T-cell (primary cell): ENCODE results near the gene GNAO1. TPM values are rescaled to one million over a fixed set of nuclear protein-coding genes. Genes with fewer than 3 reads are reported as not detected.
"Not testable (repeated sequence)": the region's sequence is repeated elsewhere in the genome, so short reads cannot be mapped to it uniquely, and the experiment has no call there.

Experiments
- ATAC-seq, 4 experiments: fragments of 200-7000 bp in 3 of 4; fragments of 150-1000 bp in 1 of 4; cut with Tn5 transposase; replicated peaks in 1 of 4; 1 replicate in 3 of 4; 2 replicates in 1 of 4; pipeline ENCODE4 v1.10.0; 2021; ENCODE audit warnings: moderate library complexity in 3 of 4, mild to moderate bottlenecking in 2 of 4, moderate number of reproducible peaks in 1 of 4
- CTCF ChIA-PET, 2 donors: fragments of 300-600 bp; sonication (Branson Sonifier 250); formaldehyde crosslinking; loops; one replicate each; lab custom pipeline; 2022; ENCODE audit warnings: antibody characterized with exemption in 2 of 2; lab: Charles Lee
- POLR2A ChIA-PET, 2 donors: fragments of 300-600 bp; sonication (Branson Sonifier 250); formaldehyde crosslinking; loops; one replicate each; lab custom pipeline; 2022; ENCODE audit warnings: antibody characterized with exemption in 2 of 2; lab: Charles Lee
- DNase-seq, 35 experiments: peaks; one replicate each; pipeline versions ENCODE4 v3.0.0 to v3.0.0-alpha.2; 2013 to 2023
- H3K27ac ChIP-seq: one replicate; pipeline ENCODE4 v1.5.1; 2013; ENCODE audit warnings: low read length
- H3K27me3 ChIP-seq, 2 experiments: replicated peaks in 1 of 2; 1 replicate in 1 of 2; 2 replicates in 1 of 2; pipeline versions ENCODE4 v1.6.1 to v1.7.0; 2013; ENCODE audit warnings: low read length in 1 of 2, mixed read lengths in 1 of 2; ENCODE audit not compliant: control insufficient read depth in 2 of 2, insufficient read depth in 2 of 2; ENCODE audit errors: extremely low read depth in 1 of 2
- H3K36me3 ChIP-seq, 2 donors: 1 replicate in 1 of 2; 2 replicates in 1 of 2; pipeline versions ENCODE4 v1.6.1 to v1.7.0; 2013; ENCODE audit warnings: low read length in 1 of 2; ENCODE audit not compliant: control insufficient read depth in 2 of 2, insufficient read depth in 1 of 2; ENCODE audit errors: extremely low read depth in 1 of 2
- H3K4me1 ChIP-seq, 2 experiments: 1 replicate in 1 of 2; 2 replicates in 1 of 2; pipeline versions ENCODE4 v1.6.1 to v1.7.0; 2013; ENCODE audit warnings: low read length in 2 of 2, mixed read lengths in 1 of 2; ENCODE audit not compliant: insufficient read depth in 2 of 2, control insufficient read depth in 1 of 2; ENCODE audit errors: extremely low read depth in 1 of 2
- H3K4me3 ChIP-seq, 2 donors: 1 replicate in 1 of 2; 2 replicates in 1 of 2; pipeline versions ENCODE4 v1.5.1 to v1.7.0; 2013; ENCODE audit warnings: mild to moderate bottlenecking in 2 of 2, low read length in 1 of 2, moderate library complexity in 1 of 2; ENCODE audit not compliant: control insufficient read depth in 1 of 2; ENCODE audit errors: extremely low read depth in 1 of 2
- H3K9me3 ChIP-seq: 2 replicates; pipeline ENCODE4 v1.7.0; 2013
- H3K27ac Mint-ChIP-seq, 2 donors: one replicate each; pipeline ENCODE4 v1.8.0; 2020 to 2021; ENCODE audit warnings: mild to moderate bottlenecking in 2 of 2, mixed read lengths in 2 of 2
- H3K27me3 Mint-ChIP-seq, 2 donors: one replicate each; pipeline ENCODE4 v1.8.0; 2021 to 2022; ENCODE audit warnings: mixed read lengths in 2 of 2
- H3K36me3 Mint-ChIP-seq: one replicate; pipeline ENCODE4 v1.8.0; 2021; ENCODE audit warnings: mixed read lengths
- H3K4me1 Mint-ChIP-seq, 3 donors: one replicate each; pipeline ENCODE4 v1.8.0; 2020 to 2022; ENCODE audit warnings: mixed read lengths in 3 of 3, mild to moderate bottlenecking in 1 of 3
- H3K4me3 Mint-ChIP-seq, 3 donors: one replicate each; pipeline ENCODE4 v1.8.0; 2020 to 2022; ENCODE audit warnings: mild to moderate bottlenecking in 3 of 3, mixed read lengths in 3 of 3, moderate library complexity in 3 of 3
- H3K9me3 Mint-ChIP-seq, 3 donors: one replicate each; pipeline ENCODE4 v1.8.0; 2020 to 2022; ENCODE audit warnings: mixed read lengths in 3 of 3
- WGBS: methylation state at CpG from one replicate; pipeline ENCODE4 v1.1.5; 2013; ENCODE audit warnings: missing lambda C conversion rate; ENCODE audit not compliant: insufficient coverage; 5-methylcytosine and 5-hydroxymethylcytosine counted together
- total RNA-seq, 35 experiments: library from RNA in 6 of 35; stranded (reverse) in 6 of 35; fragments of 120-200 nt in 1 of 35; gene quantifications; one replicate each; pipeline versions ENCODE4 v1.2.1 to v1.2.4 and lab custom pipeline; 2013 to 2026

GNAO1 gene
- total RNA-seq, 5 donors from 2014 or later (not counting 1 experiment from before 2014, with no cell fraction given) = 3.9 to 14.2 (median 12.6) TPM

- WGBS = 67% methylated on average over 3 of the region's 7 CpGs
- peak; percentile 45 to 76 (median 62) for ATAC-seq
- peaks cover 23 to 38% (median 28%) of the 10 kb centered on the region in 3 donors for H3K4me1 Mint-ChIP-seq
These were observed 180.8 kb downstream of the GNAO1 start for GRCh38 chr16:56372013-56372634.

GRCh38 chr16:56373003-56373402 is 181.7 kb downstream of the GNAO1 start:
- peaks cover 52% of the 10 kb centered on the region for H3K36me3 Mint-ChIP-seq
- DNase-seq (no peak), ATAC-seq (no peak)
- peaks cover 29 to 47% (median 36%) of the 10 kb centered on the region in 3 donors for H3K4me1 Mint-ChIP-seq
- H3K9me3 Mint-ChIP-seq = no peaks in the 10 kb centered on the region
- ChIA-PET CTCF (no interaction called here), POLR2A (interaction anchor here in 1 of 2 donors (0.6 kb wide), 1 partner anchor 1914 kb away, joined by 3 read pairs; no protein-coding TSS in a partner anchor)
- Histone ChIP-seq H3K27me3 (no peaks in the 10 kb centered on the region), H3K36me3 (peaks cover 0 to 21% of the 10 kb centered on the region in 2 donors), H3K27ac (no peak overlapping the region), H3K4me3 (no peak overlapping the region), H3K4me1 (peaks cover 0 to 10% of the 10 kb centered on the region in 2 experiments), H3K9me3 (no peaks in the 10 kb centered on the region)
- peak overlapping the region; percentile 48 to 83 for H3K27ac Mint-ChIP-seq
- WGBS = no CpG with 5 or more reads among the region's 4 CpGs
- H3K27me3 Mint-ChIP-seq = no peaks in the 10 kb centered on the region
- no peak overlapping the region for H3K4me3 Mint-ChIP-seq

More at GRCh38 chr16:56372013-56372634, 180.8 kb downstream of the GNAO1 start:
- ChIA-PET CTCF (no interaction called here), POLR2A (interaction anchor here in 1 of 2 donors (0.6 kb wide), 1 partner anchor 1915 kb away, joined by 3 read pairs; no protein-coding TSS in a partner anchor)
- Histone ChIP-seq H3K27me3 (no peaks in the 10 kb centered on the region), H3K27ac (no peak overlapping the region), H3K9me3 (no peaks in the 10 kb centered on the region), H3K4me1 (peaks cover 0 to 10% of the 10 kb centered on the region in 2 experiments), H3K4me3 (no peak overlapping the region), H3K36me3 (peaks cover 0 to 29% of the 10 kb centered on the region in 2 donors)
- no peaks in the 10 kb centered on the region for H3K27me3 Mint-ChIP-seq
- no peaks in the 10 kb centered on the region for H3K9me3 Mint-ChIP-seq
- H3K27ac Mint-ChIP-seq = peak overlapping the region; percentile 48 to 83
- DNase-seq = peak in 5 of 35 experiments; percentile 7 to 35 (median 16)
- H3K4me3 Mint-ChIP-seq = peak overlapping the region in 2 of 3 donors; percentile 24 to 25
- H3K36me3 Mint-ChIP-seq = peaks cover 53% of the 10 kb centered on the region

DNA sequence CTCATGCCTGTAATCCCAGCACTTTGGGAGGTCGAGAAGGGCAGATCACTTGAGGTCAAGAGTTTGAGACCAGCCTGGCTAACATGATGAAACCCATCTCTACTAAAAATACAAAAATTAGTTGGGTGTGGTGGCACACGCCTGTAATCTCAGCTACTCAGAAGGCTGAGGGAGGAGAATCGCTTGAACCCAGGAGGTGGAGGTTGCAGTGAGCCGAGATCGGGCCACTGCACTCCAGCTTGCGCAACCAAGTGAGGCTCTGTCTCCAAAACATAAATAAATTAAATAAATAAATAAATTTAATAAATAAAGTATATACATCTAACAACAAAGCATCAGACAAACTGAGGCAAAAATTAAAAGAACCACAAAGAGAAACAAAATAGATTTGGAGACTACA is 184.5 kb downstream of the GNAO1 start:
- DNase-seq, H3K4me3 Mint-ChIP-seq, H3K27me3 Mint-ChIP-seq, H3K27me3 ChIP-seq, H3K9me3 Mint-ChIP-seq, POLR2A ChIA-PET, H3K27ac Mint-ChIP-seq, CTCF ChIA-PET, ATAC-seq, H3K4me1 ChIP-seq, H3K4me3 ChIP-seq, H3K27ac ChIP-seq, H3K9me3 ChIP-seq: not testable (repeated sequence)
- H3K36me3 Mint-ChIP-seq = peaks cover 62% of the 10 kb centered on the region
- peaks cover 0 to 26% of the 10 kb centered on the region in 2 donors for H3K36me3 ChIP-seq
- 100% methylated on average over 1 of the region's 6 CpGs for WGBS
- peaks cover 33 to 50% (median 41%) of the 10 kb centered on the region in 3 donors for H3K4me1 Mint-ChIP-seq

DNA sequence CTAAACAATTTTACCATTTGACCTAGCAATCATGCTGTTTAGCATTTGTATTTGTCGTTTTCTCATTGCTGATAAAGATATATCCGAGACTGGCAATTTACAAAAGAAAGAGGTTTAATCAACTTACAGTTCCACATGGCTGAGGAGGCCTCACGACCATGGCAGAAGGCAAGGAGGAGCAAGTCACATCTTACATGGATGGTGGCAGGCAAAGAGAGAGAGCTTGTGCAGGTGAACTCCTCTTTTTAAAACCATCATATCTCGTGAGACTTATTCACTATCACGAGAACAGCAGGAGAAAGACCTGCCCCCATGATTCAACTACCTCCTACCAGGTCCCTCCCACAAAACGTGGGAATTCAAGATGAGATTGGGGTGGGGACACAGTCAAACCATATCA is 187.8 kb downstream of the GNAO1 start:
- H3K4me3 Mint-ChIP-seq, H3K27me3 ChIP-seq, H3K4me1 ChIP-seq, H3K27ac Mint-ChIP-seq, DNase-seq, ATAC-seq, H3K4me3 ChIP-seq, H3K9me3 ChIP-seq, CTCF ChIA-PET, H3K27me3 Mint-ChIP-seq, H3K27ac ChIP-seq, POLR2A ChIA-PET: not testable (repeated sequence)
- peaks cover 10 to 51% of the 10 kb centered on the region in 2 donors for H3K36me3 ChIP-seq
- H3K4me1 Mint-ChIP-seq = peaks cover 12 to 22% (median 19%) of the 10 kb centered on the region in 3 donors
- H3K9me3 Mint-ChIP-seq = peaks cover 5 to 38% (median 14%) of the 10 kb centered on the region in 3 donors
- H3K36me3 Mint-ChIP-seq = peaks cover 79% of the 10 kb centered on the region
- no CpG with 5 or more reads among the region's 6 CpGs for WGBS

- H3K27me3 Mint-ChIP-seq, H3K27ac Mint-ChIP-seq, POLR2A ChIA-PET, CTCF ChIA-PET, ATAC-seq, H3K4me1 ChIP-seq, H3K9me3 ChIP-seq, DNase-seq, H3K27me3 ChIP-seq, H3K4me3 ChIP-seq, H3K27ac ChIP-seq: not testable (repeated sequence)
- no CpG with 5 or more reads among the region's 3 CpGs for WGBS
- Mint-ChIP-seq H3K9me3 (peaks cover 5 to 40% (median 14%) of the 10 kb centered on the region in 3 donors), H3K4me3 (peak overlapping the region in 1 of 3 donors; percentile 11), H3K4me1 (peaks cover 12 to 15% (median 13%) of the 10 kb centered on the region in 3 donors), H3K36me3 (peaks cover 83% of the 10 kb centered on the region)
- peaks cover 10 to 62% of the 10 kb centered on the region in 2 donors for H3K36me3 ChIP-seq
These were observed 189.6 kb downstream of the GNAO1 start for GRCh38 chr16:56380778-56381485.

DNA sequence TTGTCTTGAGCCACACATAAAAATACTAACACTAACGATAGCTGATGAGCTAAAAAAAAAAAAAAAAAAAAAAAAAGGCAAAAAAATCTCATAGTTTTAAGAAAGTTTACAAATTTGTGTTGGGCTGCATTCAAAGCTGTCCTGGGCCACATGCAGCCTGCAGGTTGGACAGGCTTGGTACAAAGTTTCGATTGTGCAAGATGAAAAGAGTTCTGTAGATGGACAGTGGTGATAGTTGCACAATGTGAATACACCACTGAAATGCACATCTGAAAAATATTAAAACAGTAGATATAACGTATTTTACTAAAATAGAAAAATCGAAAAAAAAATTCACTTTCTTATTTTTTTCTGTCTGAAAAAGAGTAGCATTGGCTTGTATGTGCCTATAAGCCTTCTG is 191.2 kb downstream of the GNAO1 start:
- ATAC-seq (no peak), DNase-seq (no peak)
- ChIA-PET POLR2A (no interaction called here), CTCF (interaction anchor here in 1 of 2 donors (0.6 kb wide), 2 partner anchors 21 to 1990 kb away, joined by 3 to 7 read pairs; no protein-coding TSS in a partner anchor)
- Mint-ChIP-seq H3K27ac (no peak overlapping the region), H3K4me3 (no peak overlapping the region), H3K4me1 (peaks cover 7 to 10% (median 8%) of the 10 kb centered on the region in 3 donors), H3K27me3 (no peaks in the 10 kb centered on the region), H3K9me3 (peaks cover 5 to 40% (median 14%) of the 10 kb centered on the region in 3 donors), H3K36me3 (peaks cover 88% of the 10 kb centered on the region)
- H3K27ac ChIP-seq = no peak overlapping the region
- H3K9me3 ChIP-seq = no peaks in the 10 kb centered on the region
- H3K36me3 ChIP-seq = peaks cover 10 to 71% of the 10 kb centered on the region in 2 donors
- H3K27me3 ChIP-seq = no peaks in the 10 kb centered on the region
- no peak overlapping the region for H3K4me3 ChIP-seq
- H3K4me1 ChIP-seq = no peaks in the 10 kb centered on the region
- WGBS = no CpG with 5 or more reads among the region's 4 CpGs
